Natural killer cell treated with Interleukin-12 subunit alpha and Interleukin-12 subunit beta and Interleukin-15 and Interleukin-18, amount 100 ng/mL, for 72 hours (primary cell): ENCODE data around the gene GPD2. TPM values are rescaled to one million over a fixed set of nuclear protein-coding genes. Genes with fewer than 3 reads are reported as not detected.

ENCODE experiments used
- ATAC-seq, 2 donors: fragments of 150-1000 bp; cut with Tn5 transposase in 1 of 2; sonication (Bioruptor Pico), chemical (Tn5 transposase) in 1 of 2; 2 replicates each; pipeline ENCODE4 v1.10.0; 2021
- DNase-seq: peaks from one replicate; pipeline ENCODE4 v3.0.0; 2022; ENCODE audit warnings: low spot score
- H3K27ac Mint-ChIP-seq, 2 donors: 1 replicate in 1 of 2; 2 replicates in 1 of 2; pipeline ENCODE4 v1.8.0; 2022; ENCODE audit warnings: mixed read lengths in 2 of 2, mild to moderate bottlenecking in 1 of 2, moderate library complexity in 1 of 2
- H3K27me3 Mint-ChIP-seq, 2 donors: 1 replicate in 1 of 2; 2 replicates in 1 of 2; pipeline ENCODE4 v1.8.0; 2022; ENCODE audit warnings: mixed read lengths in 2 of 2
- H3K36me3 Mint-ChIP-seq: one replicate; pipeline ENCODE4 v1.8.0; 2022; ENCODE audit warnings: mixed read lengths
- H3K4me1 Mint-ChIP-seq, 2 donors: 1 replicate in 1 of 2; 2 replicates in 1 of 2; pipeline ENCODE4 v1.8.0; 2022; ENCODE audit warnings: low read depth in 2 of 2, mixed read lengths in 2 of 2, mild to moderate bottlenecking in 1 of 2
- H3K4me3 Mint-ChIP-seq: one replicate; pipeline ENCODE4 v1.8.0; 2022; ENCODE audit warnings: mixed read lengths
- H3K9me3 Mint-ChIP-seq: 2 replicates; pipeline ENCODE4 v1.8.0; 2022; ENCODE audit warnings: mixed read lengths
- total RNA-seq, 2 donors: library from RNA; stranded (reverse); gene quantifications; one replicate each; pipeline ENCODE4 v1.2.3, GENCODE V29; 2022

GPD2 gene
- total RNA-seq, 2 donors from 2014 or later, result 25.7 to 34.1 TPM

DNA sequence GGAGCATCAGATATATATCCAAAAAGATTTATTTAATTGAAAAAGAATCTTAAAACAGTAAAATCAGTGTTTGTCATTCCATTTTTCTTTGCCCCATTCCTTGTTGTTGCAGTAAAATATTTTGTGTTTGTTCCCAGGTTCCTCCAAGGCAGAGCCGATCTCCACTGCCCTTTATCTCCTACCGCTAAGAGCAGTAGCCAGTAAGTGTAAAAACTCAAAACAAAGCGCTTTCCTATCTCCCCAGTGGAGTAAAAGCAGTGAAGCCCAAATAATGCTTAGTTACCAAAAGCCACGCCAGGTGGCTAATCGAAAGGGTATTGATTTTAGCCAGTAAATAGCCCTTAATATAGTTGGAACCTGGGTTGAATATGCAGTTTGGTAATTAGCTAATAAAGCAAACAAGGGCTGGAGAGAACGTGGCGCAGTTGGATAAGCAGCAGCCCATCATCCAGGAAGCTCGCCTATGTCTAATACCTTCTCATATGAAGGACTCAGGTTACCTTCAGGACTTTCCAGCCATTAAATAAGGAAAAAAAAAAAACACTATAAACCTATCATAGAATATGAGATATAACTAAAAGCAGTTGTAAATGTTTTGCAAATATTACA lies 12.4 kb upstream of the GPD2 start:
- Mint-ChIP-seq H3K27me3 (peaks cover 14 to 17% of the 10 kb centered on the region in 2 donors), H3K4me1 (no peaks in the 10 kb centered on the region), H3K9me3 (no peaks in the 10 kb centered on the region), H3K36me3 (no peaks in the 10 kb centered on the region), H3K4me3 (no peak overlapping the region), H3K27ac (no peak overlapping the region)
- no peak for ATAC-seq
- no peak for DNase-seq

DNA sequence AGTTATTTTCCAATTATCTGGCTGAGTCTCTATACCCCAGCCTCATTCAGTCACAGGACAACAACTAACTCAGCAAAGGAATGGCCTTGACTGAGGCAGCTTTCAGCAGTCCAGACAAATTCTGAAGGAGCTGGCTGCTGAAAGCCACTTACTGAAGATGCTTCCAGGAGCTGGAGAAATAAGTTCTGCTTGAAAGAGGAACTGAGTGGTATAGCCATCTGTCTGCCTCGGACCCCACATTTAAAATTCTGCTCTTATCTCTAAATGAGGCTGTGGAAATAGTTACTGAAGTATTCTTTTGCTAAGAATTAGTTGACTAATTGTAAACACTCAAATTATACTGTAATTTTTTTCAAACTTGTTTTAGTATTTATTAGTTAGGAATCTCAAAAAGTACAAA lies 9.1 kb upstream of the GPD2 start:
- no peak for ATAC-seq

DNA sequence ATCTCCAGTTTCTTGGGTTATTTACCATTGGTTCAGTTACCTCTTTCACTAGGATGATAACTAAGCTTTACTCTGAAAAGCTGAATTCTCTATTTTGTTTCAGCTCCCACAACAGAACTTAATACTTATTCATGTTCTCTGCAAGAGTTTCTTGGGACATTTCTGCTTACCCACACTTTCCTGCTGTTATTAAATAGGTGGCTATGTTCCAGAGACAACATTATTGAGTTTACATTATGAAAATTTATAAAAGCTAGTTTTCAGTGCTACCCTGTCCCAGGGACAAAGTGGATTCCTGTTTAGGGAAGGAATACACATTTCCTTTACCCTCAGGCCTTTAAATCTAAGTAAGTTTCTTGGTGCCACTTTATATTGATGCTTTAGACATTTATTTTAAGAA lies 7.0 kb upstream of the GPD2 start:
- no peaks in the 10 kb centered on the region for H3K36me3 Mint-ChIP-seq
- H3K27ac Mint-ChIP-seq, result no peak overlapping the region
- H3K4me3 Mint-ChIP-seq, result no peak overlapping the region
- H3K9me3 Mint-ChIP-seq, result no peaks in the 10 kb centered on the region
- ATAC-seq (no peak), DNase-seq (no peak)
- H3K27me3 Mint-ChIP-seq, result peaks cover 6 to 7% of the 10 kb centered on the region in 2 donors
- peaks cover 10 to 12% of the 10 kb centered on the region in 2 donors for H3K4me1 Mint-ChIP-seq

More for the DNA sequence above, 9.1 kb upstream of the GPD2 start:
- no peaks in the 10 kb centered on the region for H3K36me3 Mint-ChIP-seq
- no peaks in the 10 kb centered on the region for H3K9me3 Mint-ChIP-seq
- H3K4me3 Mint-ChIP-seq, result no peak overlapping the region
- H3K4me1 Mint-ChIP-seq, result peaks cover 10 to 12% of the 10 kb centered on the region in 2 donors
- no peak for DNase-seq
- H3K27ac Mint-ChIP-seq, result no peak overlapping the region
- H3K27me3 Mint-ChIP-seq, result peaks cover 10 to 14% of the 10 kb centered on the region in 2 donors

DNA sequence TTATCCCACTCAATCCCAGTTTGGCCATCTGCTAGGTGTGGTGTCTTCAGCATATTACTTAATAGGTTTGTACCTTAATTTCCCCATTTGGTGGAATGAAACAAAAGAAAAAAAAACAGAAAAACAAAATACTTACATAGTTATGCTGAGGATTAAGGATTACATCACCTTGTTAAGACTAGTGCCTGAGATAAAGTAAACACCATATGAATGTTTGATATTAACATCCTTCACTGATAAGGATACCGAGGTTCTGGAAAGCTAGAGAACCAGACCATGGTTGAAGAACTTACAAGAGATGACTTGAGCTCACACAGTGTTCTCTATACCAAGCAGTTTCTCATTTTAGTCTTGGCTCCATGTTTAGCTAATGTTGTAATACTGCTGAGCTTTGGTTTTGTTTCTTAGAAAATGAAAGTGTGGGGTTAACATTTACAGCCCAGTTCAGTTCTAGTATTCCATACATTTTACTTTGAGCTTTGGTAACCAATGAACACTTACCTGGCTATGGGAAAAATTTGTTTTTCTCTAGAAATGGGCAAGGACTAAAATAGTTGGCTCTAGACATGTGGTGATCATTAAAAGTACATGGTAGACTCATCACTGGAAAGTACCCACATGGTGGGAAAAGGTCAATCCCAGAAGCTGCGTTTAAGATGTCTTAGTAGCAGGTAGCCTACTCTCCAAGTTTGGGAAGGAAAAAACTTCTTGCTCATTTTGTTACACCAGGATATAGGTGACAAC lies 5.8 kb upstream of the GPD2 start:
- ATAC-seq, result no peak
- DNase-seq, result no peak
- Mint-ChIP-seq H3K4me3 (peak overlapping the region; percentile 21), H3K9me3 (no peaks in the 10 kb centered on the region), H3K27me3 (peaks cover 1 to 3% of the 10 kb centered on the region in 2 donors), H3K4me1 (peaks cover 10 to 12% of the 10 kb centered on the region in 2 donors), H3K36me3 (no peaks in the 10 kb centered on the region), H3K27ac (peak overlapping the region; percentile 32 to 70)

DNA sequence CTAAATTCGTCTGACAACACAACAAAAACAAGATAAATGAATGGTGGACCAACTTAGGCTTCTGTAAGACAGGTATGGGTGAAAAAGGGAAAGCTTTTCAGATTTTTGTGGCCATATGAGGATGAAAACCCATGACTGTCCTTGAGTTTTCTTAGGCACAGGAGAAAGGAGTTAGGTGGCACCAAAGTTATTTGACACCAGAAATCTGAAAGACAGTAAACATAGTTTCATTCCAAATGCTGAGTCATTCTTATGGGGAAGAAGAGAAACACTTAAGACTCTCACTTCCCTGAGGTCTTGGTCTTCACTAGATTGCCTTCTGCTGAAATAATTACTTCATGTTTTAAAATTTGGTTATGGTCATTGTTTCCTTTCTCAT lies 5.2 kb upstream of the GPD2 start:
- Mint-ChIP-seq H3K36me3 (no peaks in the 10 kb centered on the region), H3K4me3 (peak overlapping the region; percentile 21), H3K4me1 (peaks cover 10 to 12% of the 10 kb centered on the region in 2 donors), H3K27ac (peak overlapping the region; percentile 32 to 70), H3K9me3 (no peaks in the 10 kb centered on the region), H3K27me3 (peaks cover 0 to 3% of the 10 kb centered on the region in 2 donors)
- DNase-seq (no peak), ATAC-seq (no peak)

DNA sequence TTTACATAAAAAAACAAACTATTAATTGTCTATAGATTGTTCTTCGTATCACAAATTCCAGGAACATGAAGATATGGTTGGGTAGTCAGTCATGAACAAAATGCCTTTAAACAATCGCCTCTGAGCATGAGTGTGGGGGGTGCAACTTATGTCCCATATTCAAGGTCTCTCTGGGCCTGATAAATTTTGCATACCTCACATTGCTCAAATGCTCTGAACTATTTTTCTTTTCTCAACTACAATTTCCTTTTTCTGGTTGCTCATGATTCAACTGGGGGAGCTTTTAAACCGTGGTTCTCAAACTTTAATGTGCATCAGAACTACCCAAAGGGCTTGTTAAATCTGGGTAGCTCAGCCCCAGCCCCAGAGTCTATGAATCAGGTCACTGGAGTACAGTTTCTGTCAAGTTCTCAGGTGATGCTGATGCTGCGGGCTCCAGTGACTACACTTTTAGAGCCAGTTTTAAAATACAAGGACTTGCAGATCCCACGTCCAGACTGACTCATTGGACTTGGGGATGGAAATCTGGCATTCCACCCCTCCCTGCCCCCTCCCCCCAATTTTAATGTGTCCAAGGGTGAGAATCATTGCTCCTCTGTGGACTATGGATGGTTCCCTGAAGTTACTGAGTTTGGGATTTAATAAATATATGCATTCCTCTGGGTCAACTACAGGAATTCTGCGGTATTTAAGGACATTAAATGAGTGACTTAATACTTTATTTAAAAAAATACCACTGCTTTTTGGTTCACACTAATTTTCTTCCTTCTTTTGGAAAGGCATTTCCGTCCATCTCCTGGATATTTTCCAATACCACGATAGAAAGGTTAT lies 1.5 kb upstream of the GPD2 start:
- no peak for DNase-seq
- Mint-ChIP-seq H3K4me3 (peak overlapping the region; percentile 53), H3K4me1 (peaks cover 30 to 41% of the 10 kb centered on the region in 2 donors), H3K27ac (peak overlapping the region in 1 of 2 donors; percentile 47), H3K36me3 (no peaks in the 10 kb centered on the region), H3K27me3 (no peaks in the 10 kb centered on the region), H3K9me3 (no peaks in the 10 kb centered on the region)
- no peak for ATAC-seq

DNA sequence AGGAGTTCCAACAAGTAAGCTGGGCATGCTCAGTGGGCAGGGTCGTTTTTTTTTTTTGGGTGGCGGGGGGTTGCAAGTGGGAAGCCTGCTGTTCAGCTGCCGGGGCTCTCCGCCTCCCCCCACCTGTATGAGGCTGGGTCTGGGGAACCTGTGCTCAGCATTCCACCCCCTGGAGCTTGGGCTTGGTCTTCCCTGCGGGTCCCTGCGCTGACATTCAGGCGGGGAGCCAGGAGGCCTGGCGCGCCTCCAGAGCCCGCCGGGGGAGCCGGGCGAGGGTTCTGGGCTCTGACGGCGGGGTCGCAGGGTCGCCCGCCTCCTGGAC lies 822 bp upstream of the GPD2 start:
- Mint-ChIP-seq H3K27me3 (no peaks in the 10 kb centered on the region), H3K27ac (peak overlapping the region in 1 of 2 donors; percentile 47), H3K36me3 (no peaks in the 10 kb centered on the region), H3K4me3 (peak overlapping the region; percentile 53), H3K4me1 (peaks cover 35 to 41% of the 10 kb centered on the region in 2 donors), H3K9me3 (no peaks in the 10 kb centered on the region)
- no peak for DNase-seq
- ATAC-seq, result no peak

DNA sequence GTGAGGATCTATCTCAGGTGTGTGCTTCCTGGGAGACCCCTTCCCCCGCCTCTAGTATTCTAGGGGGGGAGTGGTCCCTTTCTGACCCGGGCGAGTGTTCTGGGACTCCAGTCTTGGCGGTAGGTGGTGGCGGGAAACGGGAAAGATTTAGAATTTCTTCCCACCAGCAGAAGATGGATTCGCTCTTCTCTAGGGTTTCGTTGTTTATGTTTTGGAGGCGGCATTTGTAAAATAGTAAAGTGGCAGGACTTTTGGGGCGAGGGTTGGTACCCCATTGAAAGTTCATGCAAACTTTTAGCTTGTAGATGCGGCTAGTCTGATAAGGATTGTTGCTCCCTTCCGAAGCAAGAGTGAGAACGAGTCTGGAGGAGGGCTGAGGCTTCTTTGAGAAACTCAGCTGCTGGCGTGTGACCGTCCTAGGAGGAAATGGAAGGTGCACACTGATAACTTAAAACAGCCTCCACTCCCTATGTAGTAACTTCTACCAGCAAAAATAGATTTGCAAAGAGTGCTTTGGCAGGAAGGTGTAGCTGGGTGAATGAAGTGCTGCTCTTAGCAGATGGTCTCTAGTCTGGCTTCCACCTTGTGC lies 412 bp downstream of the GPD2 start:
- no peaks in the 10 kb centered on the region for H3K9me3 Mint-ChIP-seq
- H3K36me3 Mint-ChIP-seq, result no peaks in the 10 kb centered on the region
- peak overlapping the region; percentile 93 to 96 for H3K27ac Mint-ChIP-seq
- peaks cover 25 to 29% of the 10 kb centered on the region in 2 donors for H3K4me1 Mint-ChIP-seq
- H3K27me3 Mint-ChIP-seq, result no peaks in the 10 kb centered on the region
- H3K4me3 Mint-ChIP-seq, result peak overlapping the region; percentile 95
- no peak for DNase-seq
- ATAC-seq, result peak in 1 of 2 donors; percentile 53

DNA sequence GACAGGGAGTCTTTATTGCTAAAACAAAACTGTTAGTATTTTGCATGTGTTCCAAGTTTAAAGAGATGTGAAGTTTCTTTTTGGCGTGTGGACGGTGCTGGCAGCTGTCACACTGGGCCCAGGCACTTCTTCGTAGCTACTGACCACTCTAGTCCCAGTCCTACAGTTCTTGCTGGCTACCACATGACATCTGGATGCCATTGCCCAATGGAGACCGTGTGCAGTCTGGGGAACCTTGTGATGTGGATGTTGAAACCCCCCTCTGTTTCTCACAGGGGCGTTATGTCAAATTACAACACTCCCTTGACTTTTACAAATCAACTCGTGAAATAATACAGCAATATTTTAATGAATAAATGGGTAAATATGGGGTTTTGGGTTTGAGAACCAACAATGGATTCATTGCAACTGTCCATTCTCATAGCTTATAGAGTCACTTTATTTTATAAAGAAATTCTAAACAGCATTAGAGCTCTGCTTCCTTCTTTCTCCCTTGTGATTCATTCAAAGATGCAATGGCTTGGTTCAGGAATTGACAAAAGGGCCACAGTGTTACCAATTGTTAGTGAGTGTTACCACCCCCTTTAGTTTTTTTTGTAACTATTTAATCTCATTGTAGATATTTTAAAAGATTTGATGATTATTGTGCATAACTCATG lies 1.2 kb downstream of the GPD2 start:
- H3K27me3 Mint-ChIP-seq, result no peaks in the 10 kb centered on the region
- H3K4me1 Mint-ChIP-seq, result peaks cover 25 to 29% of the 10 kb centered on the region in 2 donors
- DNase-seq (no peak), ATAC-seq (peak; percentile 44 to 63)
- H3K27ac Mint-ChIP-seq, result peak overlapping the region; percentile 93 to 96
- H3K4me3 Mint-ChIP-seq, result peak overlapping the region; percentile 95
- no peaks in the 10 kb centered on the region for H3K9me3 Mint-ChIP-seq
- no peaks in the 10 kb centered on the region for H3K36me3 Mint-ChIP-seq

DNA sequence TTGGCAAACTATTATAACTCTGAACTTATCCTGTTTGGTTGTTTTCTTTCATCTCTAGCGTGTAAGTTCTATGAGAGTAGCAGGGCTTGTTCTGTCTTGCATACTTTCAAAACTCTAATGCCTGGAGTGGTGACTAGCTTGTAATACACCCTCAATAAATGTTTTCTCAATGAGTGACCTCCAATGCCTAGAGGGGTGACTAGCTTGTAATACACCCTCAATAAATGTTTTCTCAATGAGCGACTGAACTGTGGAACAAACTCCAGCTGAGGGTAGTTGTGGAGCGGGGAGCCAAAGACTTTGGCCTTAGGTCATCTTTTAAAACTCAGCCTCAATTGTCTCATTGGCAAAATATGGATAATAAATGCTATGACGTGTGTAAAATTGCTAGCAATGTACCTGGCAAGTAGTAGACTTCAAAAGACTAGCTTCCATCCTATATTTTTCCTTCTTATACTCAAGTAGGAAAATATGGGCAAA lies 1.8 kb downstream of the GPD2 start:
- no peaks in the 10 kb centered on the region for H3K9me3 Mint-ChIP-seq
- no peaks in the 10 kb centered on the region for H3K36me3 Mint-ChIP-seq
- ATAC-seq (no peak), DNase-seq (no peak)
- peak overlapping the region; percentile 95 for H3K4me3 Mint-ChIP-seq
- H3K27ac Mint-ChIP-seq, result peak overlapping the region; percentile 93 to 96
- no peaks in the 10 kb centered on the region for H3K27me3 Mint-ChIP-seq
- peaks cover 25 to 32% of the 10 kb centered on the region in 2 donors for H3K4me1 Mint-ChIP-seq

DNA sequence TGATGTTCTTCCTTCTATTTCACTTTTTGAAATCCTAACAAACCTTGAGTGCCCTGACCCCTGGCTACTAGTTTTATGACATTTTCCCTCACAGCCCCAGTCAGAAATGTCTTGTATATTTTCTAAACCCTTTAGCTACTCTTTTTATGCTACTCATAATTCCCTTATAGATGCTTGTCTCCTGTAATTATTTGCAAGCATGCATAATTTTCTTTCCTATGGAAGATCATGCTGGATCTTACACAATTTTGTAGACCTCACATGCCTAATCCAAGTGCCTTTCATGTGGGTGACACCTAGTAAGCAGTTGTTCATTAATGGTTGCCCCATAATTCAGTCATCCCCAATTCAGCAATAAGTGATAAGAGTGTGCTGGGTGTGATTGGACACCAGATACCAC lies 6.9 kb downstream of the GPD2 start:
- no peak for ATAC-seq
- Mint-ChIP-seq H3K27me3 (no peaks in the 10 kb centered on the region), H3K9me3 (no peaks in the 10 kb centered on the region), H3K4me3 (no peak overlapping the region), H3K27ac (no peak overlapping the region), H3K4me1 (peaks cover 21 to 33% of the 10 kb centered on the region in 2 donors), H3K36me3 (no peaks in the 10 kb centered on the region)
- DNase-seq, result no peak

DNA sequence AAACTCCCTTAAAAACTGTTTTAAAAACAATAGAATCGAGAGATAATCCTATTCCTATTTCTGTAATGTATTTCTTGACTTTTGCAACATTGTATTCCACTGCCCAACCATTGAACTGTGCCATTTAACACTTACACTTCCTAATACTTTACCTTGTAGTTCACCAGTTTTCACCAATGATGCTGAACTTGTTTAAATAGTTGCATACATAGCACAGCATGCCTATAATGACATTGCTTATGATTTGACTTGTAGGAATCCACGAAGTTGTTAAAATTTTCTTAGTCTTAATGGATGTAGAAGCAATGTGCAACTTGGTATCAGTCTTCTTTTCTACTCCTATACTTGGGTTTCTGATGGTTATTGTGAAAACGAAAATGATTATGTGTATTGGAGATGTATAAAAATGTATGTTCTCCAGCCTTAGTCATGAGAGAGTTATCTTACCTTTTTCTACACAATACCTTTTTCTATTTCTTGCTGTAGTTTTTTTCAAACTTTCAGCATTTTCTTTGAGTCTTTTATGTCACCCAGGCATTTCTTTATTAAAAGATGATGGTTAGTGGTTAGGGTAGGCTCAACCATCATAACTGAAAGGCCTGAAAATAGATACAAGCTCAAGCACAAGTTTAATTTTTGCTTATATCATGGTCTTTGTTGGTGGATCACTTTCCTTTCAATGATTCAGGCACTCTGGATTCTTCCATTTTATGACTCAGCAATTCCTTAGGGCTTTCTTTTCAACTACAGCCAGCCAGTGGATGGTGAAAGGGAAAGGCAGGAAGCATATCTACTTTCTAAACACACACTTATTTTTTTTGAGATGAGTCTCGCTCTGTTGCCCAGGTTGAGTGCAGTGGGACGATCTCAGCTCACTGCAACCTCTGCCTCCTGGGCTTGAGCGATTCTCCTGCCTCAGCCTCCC lies 9.4 kb downstream of the GPD2 start:
- DNase-seq (no peak), ATAC-seq (no peak)
- no peaks in the 10 kb centered on the region for H3K27me3 Mint-ChIP-seq
- no peak overlapping the region for H3K27ac Mint-ChIP-seq
- no peaks in the 10 kb centered on the region for H3K9me3 Mint-ChIP-seq
- peaks cover 8% of the 10 kb centered on the region for H3K36me3 Mint-ChIP-seq
- H3K4me1 Mint-ChIP-seq, result peaks cover 22 to 30% of the 10 kb centered on the region in 2 donors
- H3K4me3 Mint-ChIP-seq, result no peak overlapping the region
